Measurements from ENCODE around the gene DAB2IP.

The DAB2IP gene

GRCh38 chr9:121754655-121755436 lies 103.4 kb downstream of the DAB2IP start:
- H3K36me3 ChIP-seq (replicated peaks; ENCODE audit: low read depth, low read length), result no peaks in the 10 kb centered on the region

GRCh38 chr9:121755581-121755980 lies 104.1 kb downstream of the DAB2IP start:
- Histone ChIP-seq H3K9ac (ENCODE audit: low read length) (no peak overlapping the region), H4K20me1 (ENCODE audit: insufficient read depth, low read length) (no peaks in the 10 kb centered on the region; the same call in 1 of the 2 replicates), H3K27me3 (ENCODE audit: low read depth, low read length) (no peaks in the 10 kb centered on the region), H3K4me1 (ENCODE audit: low read length) (no peaks in the 10 kb centered on the region), H2AFZ (ENCODE audit: low read depth, low read length) (no peak overlapping the region), H3K36me3 (replicated peaks; ENCODE audit: low read depth, low read length) (no peaks in the 10 kb centered on the region), H3K4me2 (ENCODE audit: low read length) (no peak overlapping the region), H3K9me3 (ENCODE audit: insufficient read depth, low read length) (no peaks in the 10 kb centered on the region), H3K79me2 (ENCODE audit: low read length) (no peaks in the 10 kb centered on the region), H3K27ac (ENCODE audit: low read length) (no peak overlapping the region), H3K4me3 (ENCODE audit: low read length) (no peak overlapping the region)
- TF ChIP-seq EZH2phosphoT487 (IDR thresholded peaks at IDR 0.05; ENCODE audit: low read depth), result no peak
- no peak for TF ChIP-seq CTCF (IDR thresholded peaks at IDR 0.05; ENCODE audit: low read depth, low read length)

More at GRCh38 chr9:121754655-121755436, 103.4 kb downstream of the DAB2IP start:
- Histone ChIP-seq H3K4me1 (ENCODE audit: low read length) (no peaks in the 10 kb centered on the region), H3K27me3 (ENCODE audit: low read depth, low read length) (no peaks in the 10 kb centered on the region), H3K4me2 (ENCODE audit: low read length) (no peak overlapping the region), H4K20me1 (ENCODE audit: insufficient read depth, low read length) (no peaks in the 10 kb centered on the region; the same call in 1 of the 2 replicates), H3K4me3 (ENCODE audit: low read length) (no peak overlapping the region), H3K9ac (ENCODE audit: low read length) (no peak overlapping the region), H3K27ac (ENCODE audit: low read length) (no peak overlapping the region), H2AFZ (ENCODE audit: low read depth, low read length) (no peak overlapping the region), H3K79me2 (ENCODE audit: low read length) (no peaks in the 10 kb centered on the region), H3K9me3 (ENCODE audit: insufficient read depth, low read length) (no peaks in the 10 kb centered on the region)
- no peak for TF ChIP-seq CTCF (IDR thresholded peaks at IDR 0.05; ENCODE audit: low read depth, low read length)
- no peak for TF ChIP-seq EZH2phosphoT487 (IDR thresholded peaks at IDR 0.05; ENCODE audit: low read depth)

GRCh38 chr9:121756474-121757280 lies 105.2 kb downstream of the DAB2IP start:
- Histone ChIP-seq H3K27ac (ENCODE audit: low read length) (no peak overlapping the region), H2AFZ (ENCODE audit: low read depth, low read length) (no peak overlapping the region), H3K9me3 (ENCODE audit: insufficient read depth, low read length) (no peaks in the 10 kb centered on the region)

More at GRCh38 chr9:121756474-121757280, 105.2 kb downstream of the DAB2IP start:
- no peaks in the 10 kb centered on the region; the same call in 1 of the 2 replicates for H4K20me1 ChIP-seq (ENCODE audit: insufficient read depth, low read length)
- H3K27me3 ChIP-seq (ENCODE audit: low read depth, low read length), result no peaks in the 10 kb centered on the region
- H3K4me2 ChIP-seq (ENCODE audit: low read length), result no peak overlapping the region
- no peaks in the 10 kb centered on the region for H3K36me3 ChIP-seq (replicated peaks; ENCODE audit: low read depth, low read length)
- no peaks in the 10 kb centered on the region for H3K4me1 ChIP-seq (ENCODE audit: low read length)
- no peak overlapping the region for H3K4me3 ChIP-seq (ENCODE audit: low read length)
- H3K79me2 ChIP-seq (ENCODE audit: low read length), result no peaks in the 10 kb centered on the region
- no peak overlapping the region for H3K9ac ChIP-seq (ENCODE audit: low read length)
- no peak for TF ChIP-seq CTCF (IDR thresholded peaks at IDR 0.05; ENCODE audit: low read depth, low read length)
- no peak for TF ChIP-seq EZH2phosphoT487 (IDR thresholded peaks at IDR 0.05; ENCODE audit: low read depth)

Data from OCI-LY3 (cell line).